ENCODE data around the gene MMP21.

The MMP21 gene

GRCh38 chr10:125788156-125789034 is 12.8 kb upstream of the MMP21 start:
- no peak for FAIRE-seq

- no peak for FAIRE-seq
Observed at GRCh38 chr10:125785791-125786190, 10.2 kb upstream of the MMP21 start.

DNA sequence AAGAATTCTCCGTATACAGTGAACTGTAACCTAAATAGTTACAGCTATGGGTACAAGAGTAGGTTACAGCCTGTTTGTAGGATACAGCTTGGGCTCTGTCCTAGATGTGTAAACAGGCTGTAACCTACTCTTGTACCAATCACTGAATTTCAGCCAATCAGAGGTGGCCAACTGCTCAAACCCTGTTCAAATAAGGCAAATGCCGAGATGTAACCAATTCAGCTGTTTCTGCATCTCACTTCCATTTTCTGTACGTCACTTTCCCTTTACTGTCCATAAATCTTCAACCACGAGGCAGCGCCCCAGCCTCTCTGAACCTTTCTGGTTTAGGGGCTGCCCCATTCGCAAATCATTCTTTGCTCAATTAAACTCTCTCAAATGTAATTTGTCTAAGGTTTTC is 8.3 kb upstream of the MMP21 start:
- FAIRE-seq, result no peak

- no peak for FAIRE-seq
Observed at GRCh38 chr10:125783408-125783807, 7.8 kb upstream of the MMP21 start.

DNA sequence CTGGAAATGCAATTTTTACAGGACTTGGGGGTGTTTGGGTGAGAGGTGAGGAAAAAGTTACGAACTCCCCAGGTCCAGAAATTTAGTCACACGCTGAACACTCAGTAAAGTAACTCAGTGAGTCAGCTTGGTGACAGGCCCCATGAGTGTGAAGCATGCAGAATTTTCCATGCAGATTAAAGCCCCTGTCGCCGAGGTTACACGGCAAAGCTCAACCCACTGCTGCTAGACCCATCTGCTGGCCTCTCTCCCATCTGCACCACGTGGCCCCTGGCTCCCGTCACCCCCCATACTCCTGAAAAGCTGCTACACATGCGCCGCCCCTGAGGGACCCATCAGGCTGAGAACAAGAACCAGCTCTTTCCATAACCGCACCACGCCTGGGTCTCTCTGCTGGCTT is 7.0 kb upstream of the MMP21 start:
- FAIRE-seq, result no peak

GRCh38 chr10:125782054-125782453 is 6.4 kb upstream of the MMP21 start:
- no peak for FAIRE-seq

DNA sequence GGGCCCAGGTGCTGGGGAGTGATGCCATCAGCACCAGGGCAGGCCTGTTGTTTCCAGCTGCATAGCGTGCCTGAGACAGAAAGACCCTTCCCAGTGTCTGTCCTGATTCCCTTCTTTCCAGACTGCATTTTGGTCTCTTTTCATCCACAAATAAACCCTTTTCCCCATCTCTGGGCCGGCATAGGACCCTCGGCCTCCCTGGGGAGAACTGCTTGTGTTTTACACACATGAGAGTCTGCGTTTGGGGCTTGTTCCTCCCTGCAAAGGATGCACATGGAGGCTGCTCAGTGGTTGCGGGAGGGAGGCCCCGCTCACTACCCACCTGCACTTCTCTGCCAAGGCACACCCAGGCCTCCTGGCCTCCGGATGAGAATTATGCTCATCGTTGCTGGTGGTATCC is 5.8 kb upstream of the MMP21 start:
- no peak for FAIRE-seq

DNA sequence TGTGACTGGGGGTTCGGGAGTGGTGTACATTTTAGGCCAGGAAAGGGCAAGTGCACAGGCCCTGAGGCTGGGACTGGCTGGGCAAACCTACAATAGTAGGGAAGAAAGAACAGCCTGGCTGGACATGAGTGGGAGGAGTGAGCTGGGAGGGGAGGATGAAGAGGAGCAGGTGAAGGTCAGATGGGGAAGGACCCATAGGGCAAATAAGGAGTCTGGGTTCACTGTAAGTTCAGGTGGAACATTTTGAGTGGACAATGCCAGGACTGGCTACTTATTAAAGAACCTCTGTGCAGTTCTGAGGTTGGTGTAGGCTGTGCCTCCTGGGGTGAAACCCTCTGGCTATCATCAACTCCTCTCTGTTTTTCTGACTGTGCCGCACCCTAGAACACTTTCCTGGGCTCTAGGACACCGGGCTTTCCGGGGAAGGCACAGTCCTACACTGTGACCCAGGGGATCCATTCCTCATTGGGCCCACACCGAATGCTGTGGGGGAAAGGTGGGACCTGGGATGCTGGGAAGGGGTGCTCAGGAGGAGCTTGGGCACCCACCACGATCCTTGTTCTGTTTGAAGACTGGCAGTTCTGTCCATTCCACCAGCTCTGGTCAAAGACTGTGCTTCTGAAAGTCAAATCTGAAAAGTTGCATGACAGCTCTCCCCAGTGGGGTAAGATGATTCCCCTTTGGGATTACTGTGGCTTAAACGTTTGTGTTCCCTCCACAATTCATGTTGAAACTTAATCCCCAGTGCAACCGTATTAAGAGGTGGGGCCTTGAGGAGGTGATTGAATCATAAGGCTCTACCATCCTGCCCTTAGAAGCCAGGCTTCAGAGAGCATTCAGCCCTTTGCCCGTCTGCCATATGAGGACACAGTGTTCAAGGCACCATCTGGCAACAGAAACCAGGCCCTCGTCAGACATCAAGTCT is 4.0 kb upstream of the MMP21 start:
- no peak for FAIRE-seq

DNA sequence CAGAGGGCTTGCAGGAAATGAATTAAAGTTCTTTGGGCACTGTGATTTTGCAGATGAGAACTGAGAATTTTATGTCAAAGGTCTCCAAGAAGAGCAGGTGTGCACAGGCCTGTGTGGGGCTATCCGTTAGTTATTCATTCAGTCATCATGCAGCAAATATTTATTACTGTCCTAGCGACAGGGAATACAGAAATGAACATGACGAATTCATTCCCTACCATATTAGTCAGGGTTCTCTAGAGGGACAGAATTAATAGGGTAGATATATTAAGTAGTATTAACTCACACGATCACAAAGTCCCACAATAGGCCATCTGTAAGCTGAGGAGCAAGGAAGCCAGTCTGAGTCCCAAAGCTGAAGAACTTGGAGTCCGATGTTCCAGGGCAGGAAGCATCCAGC is 2.9 kb upstream of the MMP21 start:
- no peak for FAIRE-seq

DNA sequence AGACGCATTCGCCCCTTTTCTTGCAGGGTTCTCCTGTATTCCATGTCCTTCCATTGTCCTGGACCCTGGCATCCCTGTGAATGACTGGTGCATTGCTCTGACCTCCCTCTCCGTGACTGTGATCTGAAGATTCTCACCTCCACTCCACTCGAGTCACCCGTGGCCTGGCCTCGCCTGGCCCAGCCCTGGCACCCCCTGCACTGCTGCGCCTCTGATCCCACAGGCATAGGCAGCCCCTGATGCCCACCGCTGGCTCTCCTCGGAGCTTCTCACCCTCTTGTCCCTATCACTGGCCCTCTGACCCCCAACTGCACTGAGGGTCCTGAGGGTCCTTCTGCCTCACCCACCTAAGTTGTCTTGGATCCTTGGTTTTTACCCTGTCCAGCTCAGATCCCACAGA is 2.2 kb upstream of the MMP21 start:
- no peak for FAIRE-seq

- no peak for FAIRE-seq
Observed at GRCh38 chr10:125774581-125775191, 935 bp downstream of the MMP21 start.

- FAIRE-seq, result no peak
Observed at GRCh38 chr10:125773687-125774543, 1.7 kb downstream of the MMP21 start.

DNA sequence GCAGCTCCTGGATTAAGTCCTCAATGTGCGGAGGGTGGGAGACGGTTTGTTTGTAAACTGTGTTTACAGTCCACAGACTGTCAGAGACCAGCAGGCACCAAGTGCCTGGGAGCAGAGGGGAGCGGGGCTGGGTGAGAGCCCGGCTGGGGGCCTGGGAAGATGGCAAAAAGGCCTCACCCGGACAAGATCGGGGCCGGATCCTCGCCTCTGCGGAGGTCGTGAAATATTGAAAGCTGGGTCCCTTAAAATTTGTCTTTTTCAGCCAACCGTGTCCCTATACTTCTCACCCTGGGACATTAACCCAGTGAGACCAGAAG is 2.8 kb downstream of the MMP21 start:
- FAIRE-seq, result no peak

GRCh38 chr10:125772112-125772863 is 3.3 kb downstream of the MMP21 start:
- FAIRE-seq, result no peak

- FAIRE-seq, result no peak
Observed at GRCh38 chr10:125770844-125771243, 4.8 kb downstream of the MMP21 start.

DNA sequence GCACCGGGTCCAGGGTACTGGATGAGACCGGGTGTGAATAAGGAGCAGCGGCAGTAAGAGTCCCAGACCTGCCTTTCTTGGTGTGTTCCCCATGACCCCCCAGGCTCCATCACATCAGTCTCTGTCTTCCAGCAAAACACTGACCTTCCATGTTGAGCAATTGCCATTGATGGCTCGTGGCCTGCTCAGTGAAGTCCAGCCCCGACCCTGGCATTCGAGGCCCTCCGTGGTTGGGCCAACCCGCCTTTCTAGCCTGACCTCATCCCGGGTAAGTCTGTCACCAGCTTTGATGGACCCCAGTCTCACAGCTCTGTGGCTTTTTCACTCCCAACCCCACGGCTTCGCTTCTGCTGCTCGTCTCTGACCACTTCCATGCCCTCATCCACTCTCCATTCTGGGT is 6.4 kb downstream of the MMP21 start:
- FAIRE-seq, result no peak

DNA sequence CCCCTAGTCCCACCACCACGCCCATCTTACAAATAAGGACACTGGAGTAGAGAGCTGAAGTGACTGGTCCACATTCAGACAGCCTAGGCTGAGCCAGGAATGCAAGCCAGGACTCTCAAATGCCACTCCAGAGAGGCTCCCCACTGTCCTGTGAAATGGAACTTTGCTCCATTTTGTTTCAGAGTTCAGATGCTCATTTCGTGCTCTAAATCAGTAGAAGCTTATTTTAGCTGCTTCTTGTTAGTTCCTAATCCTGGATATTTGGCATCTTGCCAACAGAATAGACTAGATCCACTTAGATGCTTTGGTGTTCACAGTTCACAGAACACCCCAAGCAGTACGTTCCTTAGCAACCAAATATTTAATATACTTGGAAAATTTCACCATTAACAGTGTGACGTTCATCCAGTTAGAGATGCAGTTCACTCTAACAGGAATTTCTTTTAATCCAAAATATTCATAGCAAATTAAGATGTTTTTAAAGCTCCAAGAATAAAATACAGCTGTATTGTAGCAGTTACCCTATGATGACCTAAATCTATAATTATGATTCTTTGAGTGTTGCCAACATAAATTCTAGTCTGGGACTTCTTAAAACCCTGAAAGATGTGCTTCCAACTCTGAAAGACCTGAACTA is 7.3 kb downstream of the MMP21 start:
- FAIRE-seq, result no peak

DNA sequence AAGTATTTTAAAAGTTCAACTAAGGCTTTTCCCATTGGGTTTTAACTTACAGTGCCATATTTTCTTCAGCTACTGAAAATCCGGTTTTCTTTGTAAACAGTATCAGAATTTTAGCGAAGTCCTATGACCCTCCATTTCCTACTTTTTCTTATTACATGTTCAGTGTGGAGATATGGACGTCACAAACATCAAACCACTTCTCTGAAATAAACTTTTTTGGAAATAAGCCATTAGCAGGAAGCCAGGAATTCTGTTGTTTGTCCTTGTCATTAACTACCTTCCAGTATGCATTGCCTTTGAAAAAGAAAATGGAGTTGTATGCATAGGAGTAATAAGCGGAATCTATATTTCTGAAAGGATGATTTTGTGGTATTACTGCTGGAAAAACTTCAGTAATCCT is 9.1 kb downstream of the MMP21 start:
- no peak for FAIRE-seq

- no peak for FAIRE-seq
Observed at GRCh38 chr10:125765835-125766234, 9.8 kb downstream of the MMP21 start.

GRCh38 chr10:125762692-125763648 is 12.7 kb downstream of the MMP21 start:
- no peak for FAIRE-seq

Measured in G401.6 (cell line).